AG09309 (cell line): Measurements from ENCODE around the gene B3GALT5.

Experiments
- DNase-seq: peaks from one replicate; pipeline ENCODE4 v3.0.0-alpha.2; 2010; ENCODE audit warnings: low read depth
- H3K4me3 ChIP-seq: 2 replicates; pipeline ENCODE4 v1.5.1; 2011; ENCODE audit warnings: mild to moderate bottlenecking, low read depth, low read length, moderate library complexity; ENCODE audit not compliant: control insufficient read depth
- CTCF ChIP-seq: IDR thresholded peaks from 2 replicates; pipeline ENCODE4 v1.5.1; 2011; ENCODE audit warnings: mild to moderate bottlenecking, low read depth, low read length, inconsistent platforms; ENCODE audit not compliant: insufficient read depth, control insufficient read depth; ENCODE audit errors: missing control alignments

The B3GALT5 gene

GRCh38 chr21:39673736-39674135 lies 61.0 kb downstream of the B3GALT5 start:
- DNase-seq = no peak
- no peak overlapping the region for H3K4me3 ChIP-seq
- no peak for TF ChIP-seq CTCF

- no peak overlapping the region for H3K4me3 ChIP-seq
- DNase-seq = no peak
- TF ChIP-seq CTCF = no peak
Measured at GRCh38 chr21:39674801-39675200, 62.1 kb downstream of the B3GALT5 start.

- H3K4me3 ChIP-seq = no peak overlapping the region
- no peak for DNase-seq
- TF ChIP-seq CTCF = no peak
Measured at GRCh38 chr21:39675590-39675989, 62.9 kb downstream of the B3GALT5 start.

- H3K4me3 ChIP-seq = no peak overlapping the region
- no peak for DNase-seq
- TF ChIP-seq CTCF = no peak
Measured at GRCh38 chr21:39675993-39676661, 63.4 kb downstream of the B3GALT5 start.

GRCh38 chr21:39680216-39680615 lies 67.5 kb downstream of the B3GALT5 start:
- no peak overlapping the region for H3K4me3 ChIP-seq
- DNase-seq = no peak
- no peak for TF ChIP-seq CTCF

- H3K4me3 ChIP-seq = no peak overlapping the region
- no peak for TF ChIP-seq CTCF
- DNase-seq = peak; percentile 77
Measured at GRCh38 chr21:39681257-39681656, 68.5 kb downstream of the B3GALT5 start.
